GM18861 (cell line): Measurements from ENCODE around the gene PLEKHB2.
"Not testable (repeated sequence)": the region's sequence is repeated elsewhere in the genome, so short reads cannot be mapped to it uniquely, and the experiment has no call there.

Source experiments
- ATAC-seq: cut with Tn5 transposase; IDR thresholded peaks from one replicate; pipeline ENCODE4 v1.9.1; 2021; ENCODE audit not compliant: unreplicated experiment

The PLEKHB2 gene

DNA sequence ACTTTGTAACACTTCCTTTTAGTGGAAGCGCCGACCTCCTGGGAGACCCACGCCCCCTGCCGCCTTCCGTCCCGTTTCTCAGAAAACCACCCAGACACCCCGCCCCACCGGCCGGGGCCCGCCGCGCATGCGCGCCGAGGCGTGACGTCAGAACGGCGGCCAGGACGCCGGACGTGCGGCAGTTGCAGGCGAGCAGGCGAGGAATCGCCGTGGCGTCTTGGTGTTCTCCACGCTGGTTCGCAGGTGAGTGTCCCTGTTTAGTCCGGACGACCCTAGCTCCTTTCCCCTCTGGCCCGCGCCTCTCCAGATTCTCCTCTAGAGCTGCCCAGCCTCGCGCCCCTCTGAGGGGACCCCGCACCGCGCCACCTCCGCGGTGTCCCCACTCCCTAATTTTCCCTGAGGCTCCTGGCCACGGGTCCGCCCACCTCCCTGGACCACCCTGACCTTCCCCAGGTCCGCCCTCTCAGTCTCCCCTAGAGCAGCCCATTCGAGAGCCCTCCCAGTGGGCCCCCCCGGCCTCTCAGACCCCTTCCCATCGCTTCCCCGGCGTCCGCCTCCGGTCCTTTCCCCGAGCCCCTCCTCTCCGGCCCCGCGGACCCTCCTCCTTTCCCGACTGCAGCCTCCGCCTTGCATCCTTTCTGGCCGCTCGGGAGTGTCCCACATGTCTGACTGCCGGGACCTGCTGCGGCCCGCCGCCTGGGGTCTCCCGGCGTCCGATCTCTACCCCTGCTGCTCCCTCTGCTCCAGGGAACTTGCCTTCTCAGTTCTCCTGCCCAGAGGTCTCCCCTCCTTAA lies at the start of gene PLEKHB2:
PLEKHB2 (plus strand) TSS at position 181 of the 794 bp plus-strand sequence. CDS start 15,606 bp downstream, outside the sequence.
- ATAC-seq: peak; percentile 62

- ATAC-seq: no peak
Observed at GRCh38 chr2:131056204-131056931, 48.8 kb upstream of the PLEKHB2 start.

DNA sequence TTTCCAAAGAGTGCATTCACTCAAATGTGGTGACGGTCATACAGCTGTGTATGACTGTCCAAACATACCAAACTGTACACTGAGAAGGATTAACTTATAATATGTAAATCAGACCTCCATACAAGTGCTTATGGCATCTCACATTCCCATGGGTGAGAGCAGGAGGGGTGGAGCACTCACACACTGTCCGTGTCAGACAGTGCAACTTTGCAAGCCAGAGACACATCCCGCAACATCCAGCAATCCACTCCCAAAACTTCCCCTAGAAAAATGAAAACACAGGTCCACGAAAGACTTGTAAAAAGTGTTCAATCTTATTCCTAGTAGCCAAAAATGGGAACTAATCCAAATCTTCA lies 48.2 kb upstream of the PLEKHB2 start:
- no peak for ATAC-seq

GRCh38 chr2:131058214-131058843 lies 46.8 kb upstream of the PLEKHB2 start:
- ATAC-seq: no peak

- no peak for ATAC-seq
Observed at GRCh38 chr2:131058920-131059319, 46.2 kb upstream of the PLEKHB2 start.

DNA sequence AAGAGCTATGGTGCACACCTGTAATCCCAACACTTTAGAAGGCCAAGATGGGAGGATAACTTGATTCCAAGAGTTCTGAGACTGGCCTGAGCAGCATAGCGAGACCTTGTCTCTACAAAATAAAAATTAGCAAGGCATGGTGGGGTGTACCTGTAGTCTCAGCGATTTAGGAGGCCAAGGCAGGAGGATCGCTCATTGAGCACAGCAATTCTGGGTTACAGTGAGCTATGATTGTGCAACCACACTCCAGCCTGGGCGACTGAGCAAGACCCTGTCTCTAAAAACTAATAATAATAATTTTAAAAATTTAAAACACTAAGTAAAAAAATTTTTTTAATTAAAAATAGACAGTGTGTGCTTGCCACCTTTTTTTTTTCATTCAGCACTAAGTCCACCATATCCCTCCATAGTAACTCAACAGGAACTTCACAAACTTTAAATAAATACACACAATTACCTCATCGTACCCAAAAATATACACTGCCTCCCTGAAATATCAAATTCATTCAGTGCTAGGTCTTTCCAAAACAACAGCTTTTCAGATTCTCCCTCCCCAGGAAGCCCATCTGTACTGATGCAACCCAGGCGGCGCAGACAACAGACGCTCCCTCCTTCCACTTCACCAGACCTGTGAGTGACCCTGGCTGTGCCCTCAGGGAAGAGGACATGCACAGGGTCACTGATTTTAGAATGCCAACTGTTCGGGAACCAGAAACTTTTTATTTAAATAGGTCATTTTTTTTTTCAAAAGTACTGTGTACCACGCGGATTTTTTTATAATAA lies 41.4 kb upstream of the PLEKHB2 start:
- no peak for ATAC-seq

DNA sequence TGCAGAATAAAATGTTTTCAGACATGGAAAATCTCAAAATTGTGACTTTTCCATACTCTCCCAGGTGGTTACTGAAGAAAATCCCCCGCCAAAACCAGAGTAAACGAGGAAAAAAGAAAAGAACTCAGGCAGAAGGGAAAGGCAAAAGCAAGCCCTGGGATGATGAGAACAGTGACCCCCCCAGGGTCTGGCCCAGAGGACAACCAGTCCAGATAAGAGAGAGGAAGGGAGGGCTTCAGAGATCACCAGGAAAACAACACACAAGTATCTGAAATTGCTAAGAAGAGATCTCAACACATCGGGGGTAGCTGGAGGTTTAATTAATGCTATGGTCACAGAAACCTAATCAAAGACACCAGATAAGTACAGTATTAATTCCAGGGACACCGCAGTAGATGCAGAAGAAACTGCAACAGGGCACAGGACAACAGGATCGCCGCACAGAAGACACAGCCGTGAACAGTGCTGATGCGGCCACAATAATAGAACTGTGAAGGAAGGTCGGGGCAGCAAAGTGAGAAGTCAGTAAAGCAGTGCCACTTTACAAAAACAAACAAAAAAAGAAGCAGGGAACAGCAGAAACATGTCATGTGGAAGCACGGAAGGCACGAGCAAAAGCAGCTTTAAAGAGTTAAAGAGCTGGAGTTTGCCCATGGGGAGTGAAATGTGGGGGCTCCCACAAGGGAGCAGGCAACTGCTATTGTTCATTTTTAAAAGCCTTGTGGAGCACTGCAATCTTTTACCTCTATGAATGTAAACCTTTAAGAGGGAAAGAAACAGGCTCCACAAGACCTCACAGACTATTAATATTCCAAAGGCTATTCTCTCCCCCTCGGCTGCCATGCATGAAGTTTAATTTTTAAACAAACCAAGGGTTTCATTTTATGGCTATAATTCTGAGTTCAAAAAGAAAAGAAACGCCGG lies 40.3 kb upstream of the PLEKHB2 start:
- no peak for ATAC-seq

GRCh38 chr2:131067465-131068125 lies 37.5 kb upstream of the PLEKHB2 start:
- ATAC-seq: no peak

DNA sequence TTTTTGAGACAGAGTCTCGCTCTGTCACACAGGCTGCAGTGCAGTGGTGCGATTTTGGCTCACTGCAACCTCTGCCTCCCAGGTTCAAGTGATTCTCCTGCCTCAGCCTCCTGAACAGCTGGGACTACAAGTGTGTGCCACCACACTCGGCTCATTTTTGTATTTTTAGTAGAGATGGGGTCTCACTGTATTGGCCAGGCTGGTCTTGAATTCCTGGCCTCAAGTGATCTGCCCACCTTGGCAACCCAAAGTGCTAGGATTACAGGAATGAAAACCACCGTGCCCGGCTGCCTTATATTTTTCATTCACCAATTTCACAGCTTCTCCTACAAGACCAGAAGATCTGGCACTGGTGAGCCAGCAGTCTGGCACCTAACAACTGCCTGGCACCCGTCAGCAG lies 37.0 kb upstream of the PLEKHB2 start:
- ATAC-seq: not testable (repeated sequence)

GRCh38 chr2:131075578-131075977 lies 29.6 kb upstream of the PLEKHB2 start:
- ATAC-seq: not testable (repeated sequence)

DNA sequence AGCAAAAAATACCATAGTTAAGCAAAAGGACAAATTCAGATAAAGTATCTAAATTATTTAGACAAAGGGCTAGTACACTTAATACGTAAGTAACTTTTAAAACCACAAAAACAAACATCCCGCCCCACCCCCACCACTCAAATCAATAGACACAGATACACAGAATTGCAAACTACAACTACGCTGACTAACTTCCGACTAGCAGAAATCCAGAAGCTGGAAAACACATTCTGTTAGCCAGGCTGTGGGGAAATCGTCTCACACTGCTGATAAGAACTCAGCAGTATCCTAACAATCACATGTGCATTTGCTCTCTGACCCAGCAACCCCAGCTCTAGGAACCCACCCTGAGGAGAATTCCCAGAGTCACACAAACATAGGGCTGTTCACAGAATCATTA lies 28.4 kb upstream of the PLEKHB2 start:
- ATAC-seq: no peak

DNA sequence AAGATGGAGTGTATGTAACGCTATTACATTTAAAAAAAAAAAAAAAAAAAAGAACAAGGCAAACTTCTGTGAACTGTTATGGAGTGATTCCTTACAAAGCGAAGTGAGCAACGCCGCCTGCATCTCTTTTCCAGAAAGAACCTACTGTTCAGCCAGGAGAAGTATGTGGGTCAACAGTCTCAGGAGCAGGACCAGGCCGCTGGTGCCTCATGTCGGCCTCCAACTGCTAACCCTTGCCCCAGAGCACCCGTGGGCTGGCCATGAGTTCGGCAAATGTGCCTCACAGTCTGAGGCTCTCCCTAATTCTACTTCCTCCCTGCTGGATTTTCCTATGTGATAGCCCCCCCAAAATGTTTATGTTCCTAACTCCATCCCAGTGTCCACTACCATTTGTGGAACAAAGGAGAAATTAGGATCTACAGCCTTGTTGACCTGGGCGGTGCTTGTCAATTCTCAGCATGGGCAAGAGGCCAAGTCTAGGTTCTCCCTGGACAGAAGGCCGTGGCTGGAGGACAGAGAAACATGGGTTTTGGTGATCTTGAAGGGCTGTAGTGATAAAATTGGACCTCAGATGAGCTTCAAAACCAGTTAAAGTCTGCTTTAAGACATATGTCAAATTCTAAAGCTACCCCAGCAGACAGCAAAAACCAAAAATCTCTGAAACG lies 27.8 kb upstream of the PLEKHB2 start:
- ATAC-seq: no peak

GRCh38 chr2:131077966-131078365 lies 27.2 kb upstream of the PLEKHB2 start:
- no peak for ATAC-seq

DNA sequence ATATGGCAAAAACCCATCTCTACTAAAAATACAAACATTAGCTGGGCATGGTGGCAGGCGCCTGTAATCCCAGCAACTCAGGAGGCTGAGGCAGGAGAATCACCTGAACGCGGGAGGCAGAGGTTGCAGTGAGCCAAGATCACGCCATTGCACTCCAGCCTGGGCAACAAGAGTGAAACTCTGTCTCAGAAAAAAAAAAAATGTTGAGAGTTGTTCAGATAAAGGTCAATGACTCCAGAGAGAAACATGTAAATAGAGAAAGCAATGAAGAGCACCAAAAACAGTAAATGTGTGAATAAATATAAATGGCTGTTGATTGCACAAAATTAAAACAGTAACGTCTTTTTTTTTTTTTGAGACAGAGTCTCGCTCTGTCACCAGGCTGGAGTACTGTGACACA lies 25.2 kb upstream of the PLEKHB2 start:
- ATAC-seq: not testable (repeated sequence)

DNA sequence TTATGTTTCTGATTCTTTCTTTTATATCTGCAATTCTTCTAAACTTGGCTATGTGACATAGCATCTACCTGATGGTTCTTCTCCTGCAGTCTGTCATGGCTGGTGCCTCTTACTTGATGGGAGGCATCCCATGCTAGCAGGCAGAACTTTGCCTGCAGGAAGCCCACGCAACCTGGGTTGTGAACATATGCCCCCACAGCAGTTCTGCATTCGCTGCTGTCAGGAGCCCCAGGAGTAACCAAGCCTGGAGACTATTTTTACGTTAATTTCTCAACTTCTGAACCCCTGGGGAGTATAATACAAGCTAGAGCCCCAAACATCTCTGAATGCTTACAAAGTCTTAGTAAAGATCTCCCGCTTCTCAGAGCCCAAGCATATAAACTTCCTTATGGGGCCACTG lies 23.9 kb upstream of the PLEKHB2 start:
- no peak for ATAC-seq

DNA sequence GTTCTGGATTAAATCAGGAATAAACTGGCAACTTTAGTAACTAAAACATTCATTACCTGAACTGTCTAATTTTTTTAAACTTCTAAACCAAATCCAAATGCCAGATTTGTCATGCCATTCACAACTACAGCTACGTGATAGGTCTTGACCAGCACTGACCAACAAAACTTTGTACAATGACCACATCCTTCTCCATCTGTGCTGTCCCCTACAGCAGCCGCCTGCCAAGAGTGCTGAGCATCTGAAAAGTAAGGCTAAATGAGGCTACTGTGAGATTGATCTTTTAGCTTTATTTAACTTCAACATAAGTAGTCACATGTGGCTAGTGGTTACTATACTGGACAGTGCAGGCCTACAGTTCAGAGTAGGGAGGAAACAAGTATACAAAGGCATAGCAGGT lies 19.5 kb upstream of the PLEKHB2 start:
- ATAC-seq: no peak

- ATAC-seq: no peak
Observed at GRCh38 chr2:131092458-131093005, 12.6 kb upstream of the PLEKHB2 start.

DNA sequence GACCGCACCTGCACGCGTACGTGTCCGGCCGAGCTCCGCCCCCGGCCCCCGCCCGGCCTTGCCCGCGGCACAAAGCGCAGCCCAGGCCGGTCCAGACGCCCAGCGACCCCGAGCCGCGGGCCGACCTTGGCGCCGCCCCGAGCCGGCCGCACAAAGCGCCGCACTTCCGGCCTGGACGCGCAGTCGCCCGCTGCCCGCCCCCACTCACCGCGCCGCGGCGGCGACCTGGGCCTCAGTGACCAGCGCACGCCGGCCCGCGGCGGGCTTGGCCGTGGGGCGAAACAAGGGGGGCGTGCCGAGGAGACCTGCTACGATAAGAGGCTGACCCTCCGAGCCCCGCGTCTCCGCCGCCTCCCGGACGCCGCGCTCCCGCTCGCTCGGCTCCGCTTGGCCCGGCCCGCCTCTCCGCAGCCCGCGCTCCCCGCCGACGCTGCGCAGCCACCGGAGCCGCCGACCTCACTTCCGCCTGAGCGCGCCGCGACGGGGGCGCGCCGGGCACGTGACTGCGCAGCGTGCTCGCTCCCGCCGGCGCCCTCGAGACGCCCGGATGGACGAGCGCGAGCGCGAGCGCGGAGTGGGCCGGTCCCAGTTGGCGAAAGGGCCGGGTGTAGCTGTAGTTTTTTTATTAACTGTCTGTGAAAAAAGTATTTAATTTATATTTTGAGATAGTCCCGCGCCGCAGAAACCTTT lies 12.0 kb upstream of the PLEKHB2 start, which contains the start of gene FAM168B:
FAM168B (minus strand) TSS at position 455 of the 690 bp plus-strand sequence. CDS start 10,814 bp downstream, outside the sequence.
- peak; percentile 79 for ATAC-seq
